Measurements from ENCODE around the gene MS4A15. TPM values are rescaled to one million over a fixed set of nuclear protein-coding genes. Genes with fewer than 3 reads are reported as not detected.

MS4A15 gene
- total and polyA plus RNA-seq, 10 of the 15 experiments (the other 5 are each of a cell fraction or from before 2014, with no cell fraction given), result 0.05 to 0.84 (median 0.45) TPM

DNA sequence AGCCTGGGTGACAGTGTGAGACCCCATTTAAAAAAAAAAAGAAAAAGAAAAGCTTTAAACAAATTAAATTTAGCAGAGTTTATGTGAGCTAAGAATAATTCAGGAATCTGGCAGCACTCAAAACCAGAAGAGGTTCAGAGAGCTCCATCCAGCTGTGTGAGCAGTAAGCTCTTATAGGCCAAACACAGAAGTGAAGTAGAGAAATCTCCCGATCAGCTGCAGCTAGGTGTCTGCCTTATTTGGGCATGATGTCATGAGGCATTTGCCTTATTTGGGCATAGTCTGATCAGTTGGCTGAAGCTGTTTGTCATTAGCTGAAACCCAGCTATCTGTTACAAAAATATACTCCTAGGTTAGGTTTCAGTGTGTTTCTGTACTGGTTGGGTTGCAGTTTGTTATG lies 8.2 kb downstream of the MS4A15 start (continued):
- no peak for TF ChIP-seq ETV6 (conservative IDR thresholded peaks at IDR 0.05 in 1 of 2, IDR thresholded peaks at IDR 0.05 in 1 of 2; ENCODE audit: borderline replicate concordance in 1 of 2, low read depth in 1 of 2)
- no peak for TF ChIP-seq CEBPB (IDR thresholded peaks at IDR 0.05; ENCODE audit: borderline replicate concordance in 1 of 2, low read depth in 2 of 2, low read length in 2 of 2)
- TF ChIP-seq JUNB (IDR thresholded peaks at IDR 0.05), result peak; percentile 18; the same call in 1 of the 2 replicates
- TF ChIP-seq BHLHE40 (IDR thresholded peaks at IDR 0.05; ENCODE audit: borderline replicate concordance in 1 of 2, low read depth in 2 of 2, low read length in 1 of 2), result no peak
- TF ChIP-seq TCF12 (IDR thresholded peaks at IDR 0.05; ENCODE audit: low read depth, low read length), result peak; percentile 69; the same call in 1 of the 2 replicates
- TF ChIP-seq ZSCAN29 (IDR thresholded peaks at IDR 0.05), result no peak
- TF ChIP-seq SP1 (IDR thresholded peaks at IDR 0.05; ENCODE audit: low read depth, low read length), result no peak
- no peak for TF ChIP-seq MEF2B (IDR thresholded peaks at IDR 0.05; ENCODE audit: partially characterized antibody, poor library complexity, severe bottlenecking)
- 0 out of 2 replicates have a peak, but pooled peaks have one; percentile 23 for TF ChIP-seq CHD4 (IDR thresholded peaks at IDR 0.05)
- no peak for TF ChIP-seq NFXL1 (IDR thresholded peaks at IDR 0.05; ENCODE audit: borderline replicate concordance)
- TF ChIP-seq ZZZ3 (IDR thresholded peaks at IDR 0.05; ENCODE audit: control insufficient read depth, insufficient read length, low read depth), result no peak
- no peak for TF ChIP-seq KDM1A (IDR thresholded peaks at IDR 0.05; ENCODE audit: borderline replicate concordance)
- no peak for TF ChIP-seq MTA3 (IDR thresholded peaks at IDR 0.05; ENCODE audit: borderline replicate concordance, low read length)
- no peak for TF ChIP-seq MYC (IDR thresholded peaks at IDR 0.05; ENCODE audit: insufficient read depth, insufficient read length, insufficient replicate concordance, low read length, severe bottlenecking)
- no peak for TF ChIP-seq FOXK2 (IDR thresholded peaks at IDR 0.05)
- no peak for TF ChIP-seq HDAC6 (IDR thresholded peaks at IDR 0.05; ENCODE audit: unreplicated experiment)
- TF ChIP-seq ZNF274 (IDR thresholded peaks at IDR 0.05; ENCODE audit: insufficient read depth, insufficient read length), result no peak
- no peak for TF ChIP-seq RAD21 (IDR thresholded peaks at IDR 0.05; ENCODE audit: insufficient read depth, low read depth, low read length)
- no peak for TF ChIP-seq CBX5 (IDR thresholded peaks at IDR 0.05; ENCODE audit: low read depth)
- TF ChIP-seq, protein P1, sequence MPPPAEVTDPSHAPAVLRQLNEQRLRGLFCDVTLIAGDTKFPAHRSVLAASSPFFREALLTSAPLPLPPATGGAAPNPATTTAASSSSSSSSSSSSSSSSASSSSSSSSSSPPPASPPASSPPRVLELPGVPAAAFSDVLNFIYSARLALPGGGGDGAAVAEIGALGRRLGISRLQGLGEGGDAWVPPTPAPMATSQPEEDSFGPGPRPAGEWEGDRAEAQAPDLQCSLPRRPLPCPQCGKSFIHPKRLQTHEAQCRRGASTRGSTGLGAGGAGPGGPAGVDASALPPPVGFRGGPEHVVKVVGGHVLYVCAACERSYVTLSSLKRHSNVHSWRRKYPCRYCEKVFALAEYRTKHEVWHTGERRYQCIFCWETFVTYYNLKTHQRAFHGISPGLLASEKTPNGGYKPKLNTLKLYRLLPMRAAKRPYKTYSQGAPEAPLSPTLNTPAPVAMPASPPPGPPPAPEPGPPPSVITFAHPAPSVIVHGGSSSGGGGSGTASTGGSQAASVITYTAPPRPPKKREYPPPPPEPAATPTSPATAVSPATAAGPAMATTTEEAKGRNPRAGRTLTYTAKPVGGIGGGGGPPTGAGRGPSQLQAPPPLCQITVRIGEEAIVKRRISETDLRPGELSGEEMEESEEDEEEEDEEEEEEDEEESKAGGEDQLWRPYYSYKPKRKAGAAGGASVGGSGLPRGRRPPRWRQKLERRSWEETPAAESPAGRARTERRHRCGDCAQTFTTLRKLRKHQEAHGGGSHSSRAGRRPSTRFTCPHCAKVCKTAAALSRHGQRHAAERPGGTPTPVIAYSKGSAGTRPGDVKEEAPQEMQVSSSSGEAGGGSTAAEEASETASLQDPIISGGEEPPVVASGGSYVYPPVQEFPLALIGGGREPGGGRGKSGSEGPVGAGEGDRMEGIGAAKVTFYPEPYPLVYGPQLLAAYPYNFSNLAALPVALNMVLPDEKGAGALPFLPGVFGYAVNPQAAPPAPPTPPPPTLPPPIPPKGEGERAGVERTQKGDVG (CRISPR knock-in tag; IDR thresholded peaks at IDR 0.05), result no peak
- TF ChIP-seq, protein P2, sequence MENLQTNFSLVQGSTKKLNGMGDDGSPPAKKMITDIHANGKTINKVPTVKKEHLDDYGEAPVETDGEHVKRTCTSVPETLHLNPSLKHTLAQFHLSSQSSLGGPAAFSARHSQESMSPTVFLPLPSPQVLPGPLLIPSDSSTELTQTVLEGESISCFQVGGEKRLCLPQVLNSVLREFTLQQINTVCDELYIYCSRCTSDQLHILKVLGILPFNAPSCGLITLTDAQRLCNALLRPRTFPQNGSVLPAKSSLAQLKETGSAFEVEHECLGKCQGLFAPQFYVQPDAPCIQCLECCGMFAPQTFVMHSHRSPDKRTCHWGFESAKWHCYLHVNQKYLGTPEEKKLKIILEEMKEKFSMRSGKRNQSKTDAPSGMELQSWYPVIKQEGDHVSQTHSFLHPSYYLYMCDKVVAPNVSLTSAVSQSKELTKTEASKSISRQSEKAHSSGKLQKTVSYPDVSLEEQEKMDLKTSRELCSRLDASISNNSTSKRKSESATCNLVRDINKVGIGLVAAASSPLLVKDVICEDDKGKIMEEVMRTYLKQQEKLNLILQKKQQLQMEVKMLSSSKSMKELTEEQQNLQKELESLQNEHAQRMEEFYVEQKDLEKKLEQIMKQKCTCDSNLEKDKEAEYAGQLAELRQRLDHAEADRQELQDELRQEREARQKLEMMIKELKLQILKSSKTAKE (IDR thresholded peaks at IDR 0.05; ENCODE audit: low read depth, poor library complexity, severe bottlenecking), result no peak
- TF ChIP-seq NBN (IDR thresholded peaks at IDR 0.05), result no peak
- no peak for TF ChIP-seq STAT3 (IDR thresholded peaks at IDR 0.05; ENCODE audit: low read depth, low read length)
- TF ChIP-seq BRCA1 (IDR thresholded peaks at IDR 0.05; ENCODE audit: low read depth, low read length), result no peak
- TF ChIP-seq, protein P3, sequence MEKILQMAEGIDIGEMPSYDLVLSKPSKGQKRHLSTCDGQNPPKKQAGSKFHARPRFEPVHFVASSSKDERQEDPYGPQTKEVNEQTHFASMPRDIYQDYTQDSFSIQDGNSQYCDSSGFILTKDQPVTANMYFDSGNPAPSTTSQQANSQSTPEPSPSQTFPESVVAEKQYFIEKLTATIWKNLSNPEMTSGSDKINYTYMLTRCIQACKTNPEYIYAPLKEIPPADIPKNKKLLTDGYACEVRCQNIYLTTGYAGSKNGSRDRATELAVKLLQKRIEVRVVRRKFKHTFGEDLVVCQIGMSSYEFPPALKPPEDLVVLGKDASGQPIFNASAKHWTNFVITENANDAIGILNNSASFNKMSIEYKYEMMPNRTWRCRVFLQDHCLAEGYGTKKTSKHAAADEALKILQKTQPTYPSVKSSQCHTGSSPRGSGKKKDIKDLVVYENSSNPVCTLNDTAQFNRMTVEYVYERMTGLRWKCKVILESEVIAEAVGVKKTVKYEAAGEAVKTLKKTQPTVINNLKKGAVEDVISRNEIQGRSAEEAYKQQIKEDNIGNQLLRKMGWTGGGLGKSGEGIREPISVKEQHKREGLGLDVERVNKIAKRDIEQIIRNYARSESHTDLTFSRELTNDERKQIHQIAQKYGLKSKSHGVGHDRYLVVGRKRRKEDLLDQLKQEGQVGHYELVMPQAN (conservative IDR thresholded peaks at IDR 0.05), result no peak
- TF ChIP-seq SIX5 (IDR thresholded peaks at IDR 0.05; ENCODE audit: low read depth, low read length, severe bottlenecking), result no peak

Measured in GM12878 (cell line).